K562 (cell line): Measurements from ENCODE around the gene UBE2L6. TPM values are rescaled to one million over a fixed set of nuclear protein-coding genes. Genes with fewer than 3 reads are reported as not detected.

Source experiments
- ZBTB40 ChIP-seq, 2 experiments: fragments of 450-650 bp in 1 of 2; sonication (generic) in 1 of 2; formaldehyde crosslinking in 1 of 2; IDR thresholded peaks; 2 replicates each; pipeline versions ENCODE4 v1.7.1 to v1.9.0; 2016 to 2022; ENCODE audit warnings: inconsistent platforms in 1 of 2, mild to moderate bottlenecking in 1 of 2, missing genetic modification reagents in 1 of 2
- ZNF740 ChIP-seq, 3 experiments: fragments of 200-800 bp in 1 of 3; sonication (Bioruptor generic) in 1 of 3; sonication (generic) in 1 of 3; formaldehyde crosslinking in 1 of 3; IDR thresholded peaks; 2 replicates each; pipeline versions ENCODE4 v1.6.1 to v1.8.0; 2016 to 2022; ENCODE audit warnings: mild to moderate bottlenecking in 2 of 3, missing compliant biosample characterization in 2 of 3, missing genetic modification characterization in 2 of 3, missing genetic modification reagents in 1 of 3
- polyA plus RNA-seq, 8 experiments: library from polyadenylated mRNA; depleted of rRNA in 4 of 8; stranded (reverse) in 5 of 8; unstranded in 3 of 8; fragments of >200 nt; fragmentation: Nextera tagmentation in 2 of 8; fragmentation: Illumina TruSeq in 1 of 8; extraction: Ambion mirVana in 2 of 8; extraction: Trizol in 1 of 8; gene quantifications; 2 replicates each; pipeline versions ENCODE4 v1.2.1 to v1.2.3, GENCODE V29; 2011 to 2014; ENCODE audit warnings: inconsistent platforms in 1 of 8, missing spikeins in 1 of 8
- total RNA-seq, 7 experiments: library from RNA; depleted of rRNA in 6 of 7; stranded (reverse); fragments of >200 nt in 6 of 7; fragmentation: Illumina TruSeq in 2 of 7; extraction: Trizol in 2 of 7; gene quantifications; 2 replicates each; pipeline versions ENCODE4 v1.2.1 to v1.2.3, GENCODE V29; 2011 to 2021; ENCODE audit warnings: low replicate concordance in 1 of 7

The UBE2L6 gene
- total and polyA plus RNA-seq, 9 of the 15 experiments (the other 6 are each of a cell fraction or from before 2014, with no cell fraction given) = 5.9 to 24.9 (median 9.7) TPM

- TF ChIP-seq ZBTB40 (IDR thresholded peaks at IDR 0.05) (no peak), ZBTB40 (CRISPR knock-in tag; IDR thresholded peaks at IDR 0.05) (no peak), ZNF740 (CRISPR knock-in tag; IDR thresholded peaks at IDR 0.05) (0 out of 2 replicates have a peak, but pooled peaks have one; percentile 30), ZNF740 (tag; IDR thresholded peaks at IDR 0.05) (no peak)
Observed at GRCh38 chr11:57597461-57597915, 30.0 kb upstream of the UBE2L6 start, which contains the start of gene SERPING1 (continued).
